Neural cell (in vitro differentiated cells): ENCODE data around the gene TMEM131. TPM values are rescaled to one million over a fixed set of nuclear protein-coding genes. Genes with fewer than 3 reads are reported as not detected.

Source experiments
- H2AFZ ChIP-seq: fragments of 200-600, 300-800 bp; sonication (generic), shearing (Covaris generic); 2 replicates; pipeline ENCODE4 v1.6.0; 2014; ENCODE audit warnings: low read depth, mild to moderate bottlenecking, antibody characterized with exemption, low read length, moderate library complexity
- H3F3A ChIP-seq: fragments of 200-600 bp; shearing (Covaris generic); 2 replicates; pipeline ENCODE4 v1.6.1; 2016; ENCODE audit warnings: mild to moderate bottlenecking, moderate library complexity, mixed read lengths, antibody characterized with exemption, low read length; ENCODE audit not compliant: insufficient read depth, poor library complexity, severe bottlenecking
- H3K27ac ChIP-seq: fragments of 200-600, 300-800 bp; sonication (generic), shearing (Covaris generic); 2 replicates; pipeline ENCODE4 v1.5.1; 2014; ENCODE audit warnings: mild to moderate bottlenecking, low read length, moderate library complexity
- H3K27me3 ChIP-seq: fragments of 300-800, 200-600 bp; sonication (generic), shearing (Covaris generic); 2 replicates; pipeline ENCODE4 v1.6.0; 2014; ENCODE audit warnings: mild to moderate bottlenecking, low read depth, low read length, moderate library complexity; ENCODE audit not compliant: insufficient read depth
- H3K36me3 ChIP-seq: fragments of 300-800, 200-600 bp; sonication (generic), shearing (Covaris generic); 2 replicates; pipeline ENCODE4 v1.5.1; 2014; ENCODE audit warnings: mild to moderate bottlenecking, antibody characterized with exemption, low read length, moderate library complexity; ENCODE audit not compliant: insufficient read depth
- H3K4me2 ChIP-seq: fragments of 300-800, 200-600 bp; sonication (generic), shearing (Covaris generic); 2 replicates; pipeline ENCODE4 v1.6.0; 2014; ENCODE audit warnings: mild to moderate bottlenecking, low read length
- H3K4me3 ChIP-seq: fragments of 300-800, 200-600 bp; sonication (generic), shearing (Covaris generic); 2 replicates; pipeline ENCODE4 v1.5.1; 2014; ENCODE audit warnings: mild to moderate bottlenecking, low read length, moderate library complexity
- H3K79me2 ChIP-seq: fragments of 200-600 bp; shearing (Covaris generic); replicated peaks from 2 replicates; pipeline ENCODE4 v1.6.0; 2014; ENCODE audit warnings: mild to moderate bottlenecking, low read length, moderate library complexity; ENCODE audit not compliant: insufficient read depth
- H3K9ac ChIP-seq: fragments of 300-800, 200-600 bp; sonication (generic), shearing (Covaris generic); 2 replicates; pipeline ENCODE4 v1.6.1; 2016; ENCODE audit warnings: mild to moderate bottlenecking, low read length, mixed read lengths
- H3K9me2 ChIP-seq: fragments of 200-600 bp; shearing (Covaris generic); 2 replicates; pipeline ENCODE4 v1.6.1; 2016; ENCODE audit warnings: mild to moderate bottlenecking, low read length, mixed read lengths; ENCODE audit not compliant: insufficient read depth
- H3K9me3 ChIP-seq: fragments of 200-600, 300-800 bp; sonication (generic), shearing (Covaris generic); 2 replicates; pipeline ENCODE4 v1.6.1; 2016; ENCODE audit warnings: mild to moderate bottlenecking, mixed run types, low read length, moderate library complexity, mixed read lengths
- H4K20me1 ChIP-seq: fragments of 200-600 bp; shearing (Covaris generic); 2 replicates; pipeline ENCODE4 v1.6.1; 2016; ENCODE audit warnings: mild to moderate bottlenecking, mixed run types; ENCODE audit not compliant: insufficient read depth
- CTCF ChIP-seq: fragments of 450-650 bp; IDR thresholded peaks from 2 replicates; pipeline ENCODE4 v1.5.1; 2014; ENCODE audit warnings: antibody characterized with exemption, mild to moderate bottlenecking, moderate library complexity; ENCODE audit not compliant: poor library complexity, severe bottlenecking
- EP300 ChIP-seq: fragments of 450-650 bp; conservative IDR thresholded peaks from 2 replicates; pipeline ENCODE4 v1.6.1; 2014; ENCODE audit warnings: antibody characterized with exemption, mild to moderate bottlenecking, moderate library complexity; ENCODE audit not compliant: poor library complexity, severe bottlenecking
- EZH2 ChIP-seq: fragments of 200-600, 300-800 bp; shearing (Covaris generic), sonication (generic); IDR thresholded peaks from 2 replicates; pipeline ENCODE4 v1.6.1; 2014; ENCODE audit warnings: antibody characterized with exemption, low read length, borderline replicate concordance, mild to moderate bottlenecking; ENCODE audit not compliant: insufficient read depth, poor library complexity, severe bottlenecking
- MXI1 ChIP-seq: fragments of 450-650 bp; conservative IDR thresholded peaks from 2 replicates; pipeline ENCODE4 v1.6.1; 2014; ENCODE audit warnings: antibody characterized with exemption, mild to moderate bottlenecking; ENCODE audit not compliant: poor library complexity, severe bottlenecking
- POLR2AphosphoS5 ChIP-seq: IDR thresholded peaks from 2 replicates; pipeline ENCODE4 v1.6.1; 2012
- RAD21 ChIP-seq: fragments of 450-650 bp; conservative IDR thresholded peaks from 2 replicates; pipeline ENCODE4 v1.6.1; 2014; ENCODE audit warnings: antibody characterized with exemption, mild to moderate bottlenecking, moderate library complexity
- SMC3 ChIP-seq: fragments of 450-650 bp; conservative IDR thresholded peaks from 2 replicates; pipeline ENCODE4 v1.6.1; 2014; ENCODE audit warnings: antibody characterized with exemption, mild to moderate bottlenecking, moderate library complexity; ENCODE audit not compliant: poor library complexity
- TAF1 ChIP-seq: IDR thresholded peaks from 2 replicates; pipeline ENCODE4 v1.6.1; 2012; ENCODE audit warnings: low read depth
- polyA plus RNA-seq: library from polyadenylated mRNA; depleted of rRNA; stranded (reverse); fragments of >200 nt; gene quantifications from 2 replicates; pipeline ENCODE4 v1.2.3, GENCODE V29; 2014
- TF ChIP-seq, protein P1 (sequence below): IDR thresholded peaks from 2 replicates; pipeline ENCODE4 v1.6.1; 2012; ENCODE audit warnings: borderline replicate concordance

Gene TMEM131
- polyA plus RNA-seq, 1 donor from 2014 or later, result 9.6 TPM

- H3K27me3 ChIP-seq, result no peaks in the 10 kb centered on the region
- no peak overlapping the region for H3K9ac ChIP-seq
- no peaks in the 10 kb centered on the region for H3K9me3 ChIP-seq
- no peaks in the 10 kb centered on the region for H3F3A ChIP-seq
- H3K4me3 ChIP-seq, result no peak overlapping the region
- no peaks in the 10 kb centered on the region for H3K36me3 ChIP-seq
- no peaks in the 10 kb centered on the region for H4K20me1 ChIP-seq
- no peaks in the 10 kb centered on the region for H3K9me2 ChIP-seq
- H2AFZ ChIP-seq, result no peak overlapping the region
- H3K4me2 ChIP-seq, result no peak overlapping the region
- no peaks in the 10 kb centered on the region for H3K79me2 ChIP-seq
- TF ChIP-seq SMC3 (no peak), TAF1 (no peak), MXI1 (no peak), RAD21 (no peak), CTCF (no peak), EP300 (no peak), EZH2 (no peak), POLR2AphosphoS5 (no peak)
- TF ChIP-seq, protein P1, sequence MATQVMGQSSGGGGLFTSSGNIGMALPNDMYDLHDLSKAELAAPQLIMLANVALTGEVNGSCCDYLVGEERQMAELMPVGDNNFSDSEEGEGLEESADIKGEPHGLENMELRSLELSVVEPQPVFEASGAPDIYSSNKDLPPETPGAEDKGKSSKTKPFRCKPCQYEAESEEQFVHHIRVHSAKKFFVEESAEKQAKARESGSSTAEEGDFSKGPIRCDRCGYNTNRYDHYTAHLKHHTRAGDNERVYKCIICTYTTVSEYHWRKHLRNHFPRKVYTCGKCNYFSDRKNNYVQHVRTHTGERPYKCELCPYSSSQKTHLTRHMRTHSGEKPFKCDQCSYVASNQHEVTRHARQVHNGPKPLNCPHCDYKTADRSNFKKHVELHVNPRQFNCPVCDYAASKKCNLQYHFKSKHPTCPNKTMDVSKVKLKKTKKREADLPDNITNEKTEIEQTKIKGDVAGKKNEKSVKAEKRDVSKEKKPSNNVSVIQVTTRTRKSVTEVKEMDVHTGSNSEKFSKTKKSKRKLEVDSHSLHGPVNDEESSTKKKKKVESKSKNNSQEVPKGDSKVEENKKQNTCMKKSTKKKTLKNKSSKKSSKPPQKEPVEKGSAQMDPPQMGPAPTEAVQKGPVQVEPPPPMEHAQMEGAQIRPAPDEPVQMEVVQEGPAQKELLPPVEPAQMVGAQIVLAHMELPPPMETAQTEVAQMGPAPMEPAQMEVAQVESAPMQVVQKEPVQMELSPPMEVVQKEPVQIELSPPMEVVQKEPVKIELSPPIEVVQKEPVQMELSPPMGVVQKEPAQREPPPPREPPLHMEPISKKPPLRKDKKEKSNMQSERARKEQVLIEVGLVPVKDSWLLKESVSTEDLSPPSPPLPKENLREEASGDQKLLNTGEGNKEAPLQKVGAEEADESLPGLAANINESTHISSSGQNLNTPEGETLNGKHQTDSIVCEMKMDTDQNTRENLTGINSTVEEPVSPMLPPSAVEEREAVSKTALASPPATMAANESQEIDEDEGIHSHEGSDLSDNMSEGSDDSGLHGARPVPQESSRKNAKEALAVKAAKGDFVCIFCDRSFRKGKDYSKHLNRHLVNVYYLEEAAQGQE, result no peak
- no peak overlapping the region for H3K27ac ChIP-seq
These were observed 16.8 kb upstream of the TMEM131 start for GRCh38 chr2:98012561-98012991.

- Histone ChIP-seq H3K27me3 (no peaks in the 10 kb centered on the region), H3K27ac (no peak overlapping the region), H3K36me3 (no peaks in the 10 kb centered on the region), H3F3A (no peaks in the 10 kb centered on the region), H3K9me3 (no peaks in the 10 kb centered on the region), H3K4me2 (no peak overlapping the region), H3K79me2 (no peaks in the 10 kb centered on the region), H2AFZ (no peak overlapping the region), H3K9me2 (no peaks in the 10 kb centered on the region), H4K20me1 (no peaks in the 10 kb centered on the region), H3K4me3 (no peak overlapping the region), H3K9ac (no peak overlapping the region)
- TF ChIP-seq, protein P1, result no peak
- TF ChIP-seq CTCF (no peak), POLR2AphosphoS5 (no peak), MXI1 (no peak), RAD21 (no peak), TAF1 (no peak), EZH2 (no peak), SMC3 (no peak), EP300 (no peak)
These were observed 14.4 kb upstream of the TMEM131 start for GRCh38 chr2:98009887-98010760.
